Raji (cell line): Measurements from ENCODE around the gene RNF8.

Source experiments
- POLR2A ChIP-seq: IDR thresholded peaks from 2 replicates; pipeline ENCODE4 v1.6.1; 2011; ENCODE audit warnings: low read depth, low read length, control low read depth; ENCODE audit not compliant: insufficient read depth

RNF8 gene

GRCh38 chr6:37441651-37442050 is 87.9 kb downstream of the RNF8 start:
- TF ChIP-seq POLR2A, result no peak

- no peak for TF ChIP-seq POLR2A
Measured at GRCh38 chr6:37442416-37443215, 88.8 kb downstream of the RNF8 start.
